GM23248 (cell line): ENCODE results near the gene SGK1. TPM values are rescaled to one million over a fixed set of nuclear protein-coding genes. Genes with fewer than 3 reads are reported as not detected.
"Not testable (repeated sequence)": the region's sequence is repeated elsewhere in the genome, so short reads cannot be mapped to it uniquely, and the experiment has no call there.

ENCODE experiments used
- DNase-seq: peaks from one replicate; pipeline ENCODE4 v3.0.0-alpha.2; 2015
- H2AFZ ChIP-seq: fragments of 200-600 bp; sonication (generic); 2 replicates; pipeline ENCODE4 v1.6.1; 2016; ENCODE audit warnings: antibody characterized with exemption
- H3F3A ChIP-seq: fragments of 200-600 bp; sonication (generic); 2 replicates; pipeline ENCODE4 v1.6.1; 2016; ENCODE audit warnings: mild to moderate bottlenecking, antibody characterized with exemption, mixed run types; ENCODE audit not compliant: insufficient read depth
- H3K27ac ChIP-seq: fragments of 200-600 bp; sonication (generic); 2 replicates; pipeline ENCODE4 v1.5.1; 2016; ENCODE audit warnings: mild to moderate bottlenecking
- H3K27me3 ChIP-seq: fragments of 200-600 bp; sonication (generic); replicated peaks from 2 replicates; pipeline ENCODE4 v1.6.1; 2016; ENCODE audit warnings: mild to moderate bottlenecking; ENCODE audit not compliant: insufficient read depth
- H3K36me3 ChIP-seq: fragments of 200-600 bp; sonication (generic); 2 replicates; pipeline ENCODE4 v1.6.1; 2016; ENCODE audit warnings: low read depth, mild to moderate bottlenecking
- H3K4me1 ChIP-seq: fragments of 200-600 bp; sonication (generic); 2 replicates; pipeline ENCODE4 v1.6.1; 2016; ENCODE audit warnings: mild to moderate bottlenecking; ENCODE audit not compliant: insufficient read depth
- H3K4me2 ChIP-seq: fragments of 200-600 bp; sonication (generic); one replicate; pipeline ENCODE4 v1.6.1; 2016; ENCODE audit warnings: mild to moderate bottlenecking; ENCODE audit not compliant: unreplicated experiment
- H3K4me3 ChIP-seq: fragments of 200-600 bp; sonication (generic); 2 replicates; pipeline ENCODE4 v1.5.1; 2016; ENCODE audit warnings: mild to moderate bottlenecking
- H3K79me2 ChIP-seq: fragments of 200-600 bp; sonication (generic); 2 replicates; pipeline ENCODE4 v1.6.1; 2016; ENCODE audit warnings: mild to moderate bottlenecking; ENCODE audit not compliant: insufficient read depth
- H3K9ac ChIP-seq: fragments of 200-600 bp; sonication (generic); 2 replicates; pipeline ENCODE4 v1.6.1; 2016; ENCODE audit warnings: mild to moderate bottlenecking
- H3K9me2 ChIP-seq: fragments of 200-600 bp; sonication (generic); 2 replicates; pipeline ENCODE4 v1.6.1; 2016; ENCODE audit warnings: mixed run types, mild to moderate bottlenecking, moderate library complexity; ENCODE audit not compliant: insufficient read depth
- H3K9me3 ChIP-seq: fragments of 200-600 bp; sonication (generic); one replicate; pipeline ENCODE4 v1.6.1; 2017; ENCODE audit warnings: low read depth
- H4K20me1 ChIP-seq: fragments of 200-600 bp; sonication (generic); 2 replicates; pipeline ENCODE4 v1.6.0; 2016; ENCODE audit not compliant: insufficient read depth
- EZH2 ChIP-seq: fragments of 200-600 bp; sonication (generic); IDR thresholded peaks from 2 replicates; pipeline ENCODE4 v1.6.1; 2018; ENCODE audit warnings: antibody characterized with exemption, mild to moderate bottlenecking; ENCODE audit not compliant: insufficient read depth, poor library complexity, severe bottlenecking
- EZH2phosphoT487 ChIP-seq: fragments of 200-600 bp; sonication (generic); IDR thresholded peaks from 2 replicates; pipeline ENCODE4 v1.6.1; 2018; ENCODE audit warnings: antibody characterized with exemption, moderate library complexity, mild to moderate bottlenecking, low read depth; ENCODE audit not compliant: insufficient read depth
- WGBS, 2 experiments: methylation state at CpG; one replicate each; pipeline ENCODE4 v1.1.6; 2015 to 2017; ENCODE audit warnings: low lambda C conversion rate in 2 of 2, low coverage in 1 of 2; ENCODE audit errors: missing lambda C conversion rate in 2 of 2; 5-methylcytosine and 5-hydroxymethylcytosine counted together
- in situ Hi-C: fragments of 300-500 bp; cut with MboI; formaldehyde crosslinking; loops from 2 replicates; pipeline ENCODE4 v1.15.0; 2020
- polyA plus RNA-seq: library from polyadenylated mRNA; unstranded; fragments of >200 nt; fragmentation: Nextera tagmentation; extraction: Ambion mirVana; gene quantifications from 2 replicates; pipeline ENCODE4 v1.2.1, GENCODE V29; 2016
- total RNA-seq: library from RNA; depleted of rRNA; stranded (reverse); fragments of >200 nt; shearing (Covaris generic); gene quantifications from 2 replicates; pipeline ENCODE4 v1.2.3, GENCODE V29; 2014

Gene SGK1
- total and polyA plus RNA-seq, 2 experiments from 2014 or later = 134 to 228 TPM

GRCh38 chr6:134199848-134200606, 117.9 kb downstream of the SGK1 start:
- TF ChIP-seq EZH2phosphoT487 (no peak), EZH2 (no peak)
- H3K79me2 ChIP-seq = no peaks in the 10 kb centered on the region
- H3K4me1 ChIP-seq = peaks cover 8% of the 10 kb centered on the region
- in situ Hi-C loops = no loop called here
- H4K20me1 ChIP-seq = no peaks in the 10 kb centered on the region
- no peaks in the 10 kb centered on the region for H3K9me2 ChIP-seq
- no peak overlapping the region for H3K27ac ChIP-seq
- DNase-seq = no peak
- H3F3A ChIP-seq = peaks cover 9% of the 10 kb centered on the region; the same call in 1 of the 2 replicates
- H2AFZ ChIP-seq = no peak overlapping the region
- no peaks in the 10 kb centered on the region for H3K36me3 ChIP-seq
- H3K9me3 ChIP-seq = no peaks in the 10 kb centered on the region
- H3K9ac ChIP-seq = no peak overlapping the region
- no peak overlapping the region for H3K4me3 ChIP-seq
- WGBS, 2 experiments = 92 to 95% methylated on average over 5 of the region's 5 CpGs
- no peaks in the 10 kb centered on the region for H3K27me3 ChIP-seq
- H3K4me2 ChIP-seq = no peak overlapping the region

- peaks cover 12% of the 10 kb centered on the region; the same call in 1 of the 2 replicates for H3F3A ChIP-seq
- H3K27ac ChIP-seq = no peak overlapping the region
- TF ChIP-seq EZH2 (no peak), EZH2phosphoT487 (no peak)
- H3K27me3 ChIP-seq = no peaks in the 10 kb centered on the region
- peaks cover 13% of the 10 kb centered on the region for H3K4me1 ChIP-seq
- no peaks in the 10 kb centered on the region for H4K20me1 ChIP-seq
- H3K36me3 ChIP-seq = no peaks in the 10 kb centered on the region
- H3K9me2 ChIP-seq = no peaks in the 10 kb centered on the region
- H3K9ac ChIP-seq = no peak overlapping the region
- 91 to 93% methylated on average over 3 of the region's 3 CpGs for WGBS, 2 experiments
- in situ Hi-C loops = no loop called here
- H3K9me3 ChIP-seq = no peaks in the 10 kb centered on the region
- no peak overlapping the region for H2AFZ ChIP-seq
- H3K4me2 ChIP-seq = no peak overlapping the region
- DNase-seq = no peak
- no peaks in the 10 kb centered on the region for H3K79me2 ChIP-seq
- no peak overlapping the region for H3K4me3 ChIP-seq
Observed at GRCh38 chr6:134198093-134198492, 119.8 kb downstream of the SGK1 start.

DNA sequence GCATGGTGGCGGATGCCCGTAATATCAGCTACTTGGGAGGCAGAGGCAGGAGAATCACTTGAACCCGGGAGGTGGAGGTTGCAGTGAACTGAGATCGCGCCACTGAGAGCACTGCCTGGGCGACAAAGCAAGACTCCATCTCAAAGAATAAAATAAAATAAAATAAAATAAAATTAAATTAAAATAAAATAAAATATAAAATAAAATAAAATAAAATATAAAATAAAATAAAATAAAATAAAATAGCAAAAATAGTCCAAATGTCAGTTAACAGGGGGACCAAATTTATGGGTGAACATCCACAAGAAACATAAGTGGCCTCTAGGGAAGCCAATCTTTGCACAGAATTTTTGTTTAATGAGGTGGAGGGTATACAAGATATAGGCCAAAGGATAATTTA, 120.2 kb downstream of the SGK1 start:
- H3K9ac ChIP-seq, H2AFZ ChIP-seq, H3K36me3 ChIP-seq, in situ Hi-C loops, H3K4me2 ChIP-seq, H3K9me3 ChIP-seq, H3K27ac ChIP-seq, H3K79me2 ChIP-seq, DNase-seq, H3K4me3 ChIP-seq, H3K9me2 ChIP-seq, H4K20me1 ChIP-seq, H3K27me3 ChIP-seq: not testable (repeated sequence)
- peaks cover 13% of the 10 kb centered on the region for H3K4me1 ChIP-seq
- H3F3A ChIP-seq = peaks cover 12% of the 10 kb centered on the region; the same call in 1 of the 2 replicates
- 88 to 94% methylated on average over 6 of the region's 6 CpGs for WGBS, 2 experiments

- H3K79me2 ChIP-seq = no peaks in the 10 kb centered on the region
- H3K9ac ChIP-seq = no peak overlapping the region
- no peak for DNase-seq
- H3K4me1 ChIP-seq = peaks cover 13% of the 10 kb centered on the region
- H3K9me3 ChIP-seq = no peaks in the 10 kb centered on the region
- WGBS, 2 experiments = 96% methylated on average over 11 of the region's 11 CpGs
- no peaks in the 10 kb centered on the region for H3K27me3 ChIP-seq
- no peaks in the 10 kb centered on the region for H3K9me2 ChIP-seq
- no peaks in the 10 kb centered on the region for H4K20me1 ChIP-seq
- no peak overlapping the region for H3K27ac ChIP-seq
- no peak overlapping the region for H3K4me2 ChIP-seq
- TF ChIP-seq EZH2 = no peak
- TF ChIP-seq EZH2phosphoT487 = no peak
- in situ Hi-C loops = no loop called here
- no peaks in the 10 kb centered on the region for H3K36me3 ChIP-seq
- peaks cover 12% of the 10 kb centered on the region; the same call in 1 of the 2 replicates for H3F3A ChIP-seq
- no peak overlapping the region for H3K4me3 ChIP-seq
- H2AFZ ChIP-seq = no peak overlapping the region
Observed at GRCh38 chr6:134196568-134197193, 121.2 kb downstream of the SGK1 start.
